ENCODE measurements around the gene NAP1L4. TPM values are rescaled to one million over a fixed set of nuclear protein-coding genes. Genes with fewer than 3 reads are reported as not detected.

The NAP1L4 gene
- total RNA-seq, 1 experiment from 2014 or later: 212 TPM

DNA sequence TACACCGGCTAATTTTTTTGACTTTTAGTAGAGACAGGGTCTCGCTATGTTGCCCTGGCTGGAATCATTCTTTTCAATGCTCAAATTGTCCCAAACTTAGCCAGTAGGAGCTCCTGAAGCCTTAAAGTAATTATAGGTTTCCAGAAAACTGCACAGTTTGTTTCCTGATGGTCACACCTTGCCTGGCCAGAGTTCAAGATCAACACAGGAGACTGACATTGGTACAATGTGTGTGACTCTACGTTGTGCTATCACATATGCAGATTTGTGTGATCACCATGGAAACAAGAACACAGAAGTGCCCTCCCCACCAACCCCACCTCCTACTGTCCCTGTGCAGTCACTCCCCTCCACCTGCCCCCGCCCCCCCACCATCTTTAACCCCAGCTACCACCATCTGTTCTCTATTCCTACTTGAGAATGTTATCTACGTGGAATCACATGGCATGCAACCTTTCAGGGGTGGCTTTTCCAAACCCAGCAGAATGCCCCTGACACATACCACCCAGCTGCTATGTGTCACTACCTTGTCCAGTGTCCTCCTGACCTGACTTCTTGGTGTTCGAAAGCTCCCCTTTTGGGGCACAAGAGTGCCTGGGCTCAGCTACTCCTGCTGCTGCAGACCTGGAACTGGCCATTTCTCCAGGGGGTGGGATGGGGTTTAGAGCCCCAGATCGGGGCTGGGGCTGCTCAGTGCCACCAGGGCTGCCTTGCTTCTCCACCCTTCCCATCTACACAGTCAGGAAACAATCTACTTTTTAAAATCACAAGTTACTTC lies 6.1 kb upstream of the NAP1L4 start:
- H3K56ac ChIP-seq (ENCODE audit: insufficient read length, low read depth, low read length): no peak overlapping the region
- no peak overlapping the region for H2BK20ac ChIP-seq (ENCODE audit: low read depth, low read length, poor library complexity, severe bottlenecking)
- no peak overlapping the region for H2AK5ac ChIP-seq (ENCODE audit: insufficient read length, low read length)
- no peak overlapping the region for H2AFZ ChIP-seq (ENCODE audit: low read length)
- H3K9ac ChIP-seq (ENCODE audit: extremely low read depth, insufficient read length, low read length): no peak overlapping the region
- no peak overlapping the region for H3T11ph ChIP-seq (ENCODE audit: low read length)
- peaks cover 15 to 19% of the 10 kb centered on the region in 2 experiments for H3K4me1 Mint-ChIP-seq
- peak overlapping the region in 1 of 3 experiments; percentile 53; a peak in 1 of 7 replicates for H3K27ac Mint-ChIP-seq
- no peak overlapping the region for H3K4ac ChIP-seq (ENCODE audit: low read depth, low read length)
- H3K79me1 ChIP-seq (ENCODE audit: insufficient read depth, low read depth, low read length, poor library complexity, severe bottlenecking): no peaks in the 10 kb centered on the region
- H3K23ac ChIP-seq (ENCODE audit: insufficient read length, low read depth, low read length): no peak overlapping the region
- H3K27ac ChIP-seq (ENCODE audit: insufficient read length, low read depth, low read length): no peak overlapping the region
- H3K79me2 ChIP-seq (ENCODE audit: insufficient read depth, low read length): no peaks in the 10 kb centered on the region
- no peak overlapping the region for H2BK120ac ChIP-seq (ENCODE audit: low read depth, low read length, poor library complexity, severe bottlenecking)
- peaks cover 26 to 40% (median 37%) of the 10 kb centered on the region in 3 experiments; a peak in 6 of 7 replicates for H3K36me3 Mint-ChIP-seq (ENCODE audit: insufficient read depth in 1 of 3, low read depth in 3 of 3)
- H3K14ac ChIP-seq (ENCODE audit: insufficient read depth, low read length): no peak overlapping the region
- H3K9me3 ChIP-seq (ENCODE audit: control insufficient read depth, low read depth, low read length): no peaks in the 10 kb centered on the region
- H4K91ac ChIP-seq (ENCODE audit: insufficient read length, low read depth, low read length): no peak overlapping the region
- no peaks in the 10 kb centered on the region for H3K27me3 Mint-ChIP-seq (ENCODE audit: low read depth)
- peaks cover 2% of the 10 kb centered on the region for H4K20me1 ChIP-seq (ENCODE audit: control insufficient read depth, insufficient read depth, insufficient read length)
- DNase-seq: no peak
- H4K5ac ChIP-seq (ENCODE audit: insufficient read length, low read depth, low read length): no peak overlapping the region
- H3K4me2 ChIP-seq (ENCODE audit: insufficient read depth, insufficient read length, low read length): no peak overlapping the region
- no peak overlapping the region for H2BK15ac ChIP-seq (ENCODE audit: low read depth, low read length)
- WGBS (ENCODE audit: extremely low coverage, insufficient read length, low lambda C conversion rate): no CpG with 5 or more reads among the region's 7 CpGs
- H2BK12ac ChIP-seq (ENCODE audit: insufficient read length, low read depth, low read length): no peak overlapping the region
- TF ChIP-seq, protein P1, sequence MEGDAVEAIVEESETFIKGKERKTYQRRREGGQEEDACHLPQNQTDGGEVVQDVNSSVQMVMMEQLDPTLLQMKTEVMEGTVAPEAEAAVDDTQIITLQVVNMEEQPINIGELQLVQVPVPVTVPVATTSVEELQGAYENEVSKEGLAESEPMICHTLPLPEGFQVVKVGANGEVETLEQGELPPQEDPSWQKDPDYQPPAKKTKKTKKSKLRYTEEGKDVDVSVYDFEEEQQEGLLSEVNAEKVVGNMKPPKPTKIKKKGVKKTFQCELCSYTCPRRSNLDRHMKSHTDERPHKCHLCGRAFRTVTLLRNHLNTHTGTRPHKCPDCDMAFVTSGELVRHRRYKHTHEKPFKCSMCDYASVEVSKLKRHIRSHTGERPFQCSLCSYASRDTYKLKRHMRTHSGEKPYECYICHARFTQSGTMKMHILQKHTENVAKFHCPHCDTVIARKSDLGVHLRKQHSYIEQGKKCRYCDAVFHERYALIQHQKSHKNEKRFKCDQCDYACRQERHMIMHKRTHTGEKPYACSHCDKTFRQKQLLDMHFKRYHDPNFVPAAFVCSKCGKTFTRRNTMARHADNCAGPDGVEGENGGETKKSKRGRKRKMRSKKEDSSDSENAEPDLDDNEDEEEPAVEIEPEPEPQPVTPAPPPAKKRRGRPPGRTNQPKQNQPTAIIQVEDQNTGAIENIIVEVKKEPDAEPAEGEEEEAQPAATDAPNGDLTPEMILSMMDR (conservative IDR thresholded peaks at IDR 0.05): no peak
- H3K23me2 ChIP-seq (ENCODE audit: insufficient read length, low read depth, low read length, poor library complexity, severe bottlenecking): no peaks in the 10 kb centered on the region
- no peaks in the 10 kb centered on the region for H3K4me1 ChIP-seq (ENCODE audit: insufficient read depth, low read length)
- no peak overlapping the region for H3K18ac ChIP-seq (ENCODE audit: insufficient read length, low read depth, low read length)
- no peaks in the 10 kb centered on the region for H3K27me3 ChIP-seq (ENCODE audit: insufficient read depth, low read length)
- no peaks in the 10 kb centered on the region for H3K9me3 Mint-ChIP-seq
- no peak overlapping the region for H4K8ac ChIP-seq (replicated peaks; ENCODE audit: insufficient read length, low read depth, low read length)
- no peak overlapping the region for H2BK5ac ChIP-seq (ENCODE audit: insufficient read length, low read length)
- H3K4me3 Mint-ChIP-seq: no peak overlapping the region

Measured in H9 (cell line).